ENCODE measurements around the gene KDM2B.

- TF ChIP-seq CTCF (IDR thresholded peaks at IDR 0.05) (no peak), ZFX (IDR thresholded peaks at IDR 0.05; ENCODE audit: borderline replicate concordance) (no peak)
Observed at GRCh38 chr12:121505513-121505912, 75.3 kb downstream of the KDM2B start.

Measured in 22Rv1 (cell line).